H9 (cell line): ENCODE data around the gene PRRX2. TPM values are rescaled to one million over a fixed set of nuclear protein-coding genes. Genes with fewer than 3 reads are reported as not detected.

ENCODE experiments used
- DNase-seq: peaks from one replicate; pipeline ENCODE4 v3.0.0-alpha.2; 2017
- H2AFZ ChIP-seq: one replicate; pipeline ENCODE4 v1.6.1; 2013; ENCODE audit warnings: mild to moderate bottlenecking, low read length, control low read depth, moderate library complexity
- H2AK5ac ChIP-seq: 2 replicates; pipeline ENCODE4 v1.6.1; 2013; ENCODE audit warnings: low read length, control low read depth, mixed read lengths; ENCODE audit not compliant: insufficient read length
- H2BK120ac ChIP-seq: one replicate; pipeline ENCODE4 v1.6.1; 2013; ENCODE audit warnings: low read depth, mild to moderate bottlenecking, low read length, control low read depth, inconsistent platforms; ENCODE audit not compliant: poor library complexity, severe bottlenecking
- H2BK12ac ChIP-seq: 2 replicates; pipeline ENCODE4 v1.6.1; 2013; ENCODE audit warnings: low read length, control low read depth, mixed read lengths, low read depth; ENCODE audit not compliant: insufficient read length
- H2BK15ac ChIP-seq: 2 replicates; pipeline ENCODE4 v1.6.1; 2013; ENCODE audit warnings: low read depth, low read length, control low read depth
- H2BK20ac ChIP-seq: one replicate; pipeline ENCODE4 v1.6.1; 2013; ENCODE audit warnings: low read depth, mild to moderate bottlenecking, low read length, control low read depth, inconsistent platforms; ENCODE audit not compliant: poor library complexity, severe bottlenecking
- H2BK5ac ChIP-seq: 2 replicates; pipeline ENCODE4 v1.6.1; 2013; ENCODE audit warnings: low read length, control low read depth, mixed read lengths; ENCODE audit not compliant: insufficient read length
- H3K14ac ChIP-seq: 2 replicates; pipeline ENCODE4 v1.6.1; 2013; ENCODE audit warnings: low read length, control low read depth; ENCODE audit not compliant: insufficient read depth
- H3K18ac ChIP-seq: 2 replicates; pipeline ENCODE4 v1.6.1; 2013; ENCODE audit warnings: low read depth, mild to moderate bottlenecking, mixed read lengths, low read length, control low read depth; ENCODE audit not compliant: insufficient read length
- H3K23ac ChIP-seq: 2 replicates; pipeline ENCODE4 v1.6.1; 2013; ENCODE audit warnings: low read length, control low read depth, mixed read lengths, low read depth; ENCODE audit not compliant: insufficient read length
- H3K23me2 ChIP-seq: 2 replicates; pipeline ENCODE4 v1.6.1; 2013; ENCODE audit warnings: low read depth, mild to moderate bottlenecking, mixed read lengths, low read length, control low read depth; ENCODE audit not compliant: insufficient read length, poor library complexity, severe bottlenecking
- H3K27ac ChIP-seq: 2 replicates; pipeline ENCODE4 v1.5.1; 2013; ENCODE audit warnings: low read length, control low read depth, mixed read lengths, low read depth; ENCODE audit not compliant: insufficient read length
- H3K27me3 ChIP-seq: 2 replicates; pipeline ENCODE4 v1.6.1; 2013; ENCODE audit warnings: low read length, control low read depth, inconsistent platforms; ENCODE audit not compliant: insufficient read depth
- H3K4ac ChIP-seq: 2 replicates; pipeline ENCODE4 v1.6.1; 2013; ENCODE audit warnings: low read depth, mild to moderate bottlenecking, control low read depth, inconsistent platforms, low read length, moderate library complexity
- H3K4me1 ChIP-seq: 2 replicates; pipeline ENCODE4 v1.6.1; 2013; ENCODE audit warnings: low read length, control low read depth, inconsistent platforms; ENCODE audit not compliant: insufficient read depth
- H3K4me2 ChIP-seq: 2 replicates; pipeline ENCODE4 v1.6.1; 2013; ENCODE audit warnings: low read length, control low read depth, mixed read lengths; ENCODE audit not compliant: insufficient read length, insufficient read depth
- H3K56ac ChIP-seq: 2 replicates; pipeline ENCODE4 v1.6.1; 2013; ENCODE audit warnings: low read depth, mild to moderate bottlenecking, mixed read lengths, low read length, control low read depth; ENCODE audit not compliant: insufficient read length
- H3K79me1 ChIP-seq: 2 replicates; pipeline ENCODE4 v1.6.1; 2013; ENCODE audit warnings: low read depth, mild to moderate bottlenecking, moderate library complexity, low read length, control low read depth, inconsistent platforms; ENCODE audit not compliant: insufficient read depth, poor library complexity, severe bottlenecking
- H3K79me2 ChIP-seq: 2 replicates; pipeline ENCODE4 v1.6.1; 2013; ENCODE audit warnings: low read length, control low read depth, inconsistent platforms; ENCODE audit not compliant: insufficient read depth
- H3K9ac ChIP-seq: 2 replicates; pipeline ENCODE4 v1.6.1; 2013; ENCODE audit warnings: low read length, control low read depth, mixed read lengths; ENCODE audit not compliant: insufficient read length; ENCODE audit errors: extremely low read depth
- H3K9me3 ChIP-seq: one replicate; pipeline ENCODE4 v1.6.1; 2013; ENCODE audit warnings: low read depth, low read length, inconsistent platforms; ENCODE audit not compliant: control insufficient read depth
- H3T11ph ChIP-seq: one replicate; pipeline ENCODE4 v1.6.1; 2013; ENCODE audit warnings: mild to moderate bottlenecking, low read length, control low read depth, inconsistent platforms
- H4K20me1 ChIP-seq: one replicate; pipeline ENCODE4 v1.6.1; 2013; ENCODE audit not compliant: control insufficient read depth, insufficient read length, insufficient read depth
- H4K5ac ChIP-seq: 2 replicates; pipeline ENCODE4 v1.6.1; 2013; ENCODE audit warnings: low read depth, mild to moderate bottlenecking, mixed read lengths, low read length, control low read depth; ENCODE audit not compliant: insufficient read length
- H4K8ac ChIP-seq: replicated peaks from 2 replicates; pipeline ENCODE4 v1.6.1; 2013; ENCODE audit warnings: low read length, control low read depth, mixed read lengths, low read depth; ENCODE audit not compliant: insufficient read length
- H4K91ac ChIP-seq: 2 replicates; pipeline ENCODE4 v1.6.1; 2013; ENCODE audit warnings: low read depth, mild to moderate bottlenecking, moderate library complexity, mixed read lengths, low read length, control low read depth; ENCODE audit not compliant: insufficient read length
- H3K27ac Mint-ChIP-seq, 3 experiments: 2 replicates in 2 of 3; 3 replicates in 1 of 3; pipeline ENCODE4 v1.8.0; 2020 to 2021; ENCODE audit warnings: mixed read lengths in 3 of 3, mild to moderate bottlenecking in 1 of 3, moderate library complexity in 1 of 3
- H3K27me3 Mint-ChIP-seq: 2 replicates; pipeline ENCODE4 v1.8.0; 2021; ENCODE audit warnings: low read depth, mild to moderate bottlenecking, moderate library complexity, mixed read lengths
- H3K36me3 Mint-ChIP-seq, 3 experiments: 2 replicates in 2 of 3; 3 replicates in 1 of 3; pipeline ENCODE4 v1.8.0; 2020 to 2021; ENCODE audit warnings: low read depth in 3 of 3, mixed read lengths in 3 of 3; ENCODE audit not compliant: insufficient read depth in 1 of 3
- H3K4me1 Mint-ChIP-seq, 2 experiments: 2 replicates each; pipeline ENCODE4 v1.8.0; 2020; ENCODE audit warnings: mixed read lengths in 2 of 2
- H3K4me3 Mint-ChIP-seq, 2 experiments: 2 replicates in 1 of 2; 3 replicates in 1 of 2; pipeline ENCODE4 v1.8.0; 2020 to 2021; ENCODE audit warnings: mild to moderate bottlenecking in 2 of 2, mixed read lengths in 2 of 2, moderate library complexity in 1 of 2
- H3K9me3 Mint-ChIP-seq, 2 experiments: 2 replicates in 1 of 2; 3 replicates in 1 of 2; pipeline ENCODE4 v1.8.0; 2020; ENCODE audit warnings: mild to moderate bottlenecking in 2 of 2, mixed read lengths in 2 of 2, moderate library complexity in 1 of 2
- WGBS: extraction: QIAGEN DNeasy Blood & Tissue Kit; methylation state at CpG from one replicate; pipeline ENCODE4 v1.1.7; 2013; ENCODE audit warnings: missing lambda C conversion rate, low lambda C conversion rate, mixed read lengths; ENCODE audit not compliant: insufficient read length; ENCODE audit errors: extremely low coverage; 5-methylcytosine and 5-hydroxymethylcytosine counted together
- total RNA-seq: library from RNA; stranded (reverse); gene quantifications from 2 replicates; pipeline ENCODE4 v1.2.1, GENCODE V29; 2021
- TF ChIP-seq, protein P1 (sequence below): fragments of 200-600 bp; sonication (generic); conservative IDR thresholded peaks from 3 replicates; pipeline ENCODE4 v1.8.0; 2021; ENCODE audit warnings: antibody characterized with exemption, mild to moderate bottlenecking

Gene PRRX2
- total RNA-seq, 1 experiment from 2014 or later = 3.9 TPM

GRCh38 chr9:129644902-129645301, 20.5 kb upstream of the PRRX2 start:
- H3K4me1 ChIP-seq = no peaks in the 10 kb centered on the region
- peaks cover 3% of the 10 kb centered on the region; the same call in 1 of the 2 replicates for H3K79me2 ChIP-seq
- H3T11ph ChIP-seq = no peak overlapping the region
- no peak overlapping the region for H3K18ac ChIP-seq
- H3K9ac ChIP-seq = no peak overlapping the region
- no peaks in the 10 kb centered on the region; the same call in 1 of the 2 replicates for H3K27me3 Mint-ChIP-seq
- H3K27ac ChIP-seq = no peak overlapping the region
- no peak overlapping the region for H3K56ac ChIP-seq
- H4K8ac ChIP-seq = no peak overlapping the region
- no peaks in the 10 kb centered on the region for H4K20me1 ChIP-seq
- H3K4ac ChIP-seq = no peak overlapping the region
- no CpG with 5 or more reads among the region's 17 CpGs for WGBS
- peaks cover 11% of the 10 kb centered on the region for H3K79me1 ChIP-seq
- H2BK15ac ChIP-seq = no peak overlapping the region
- no peak overlapping the region for H2BK5ac ChIP-seq
- H2BK12ac ChIP-seq = no peak overlapping the region
- H2AK5ac ChIP-seq = no peak overlapping the region
- H3K9me3 ChIP-seq = no peaks in the 10 kb centered on the region
- no peak overlapping the region for H4K91ac ChIP-seq
- peaks cover 12% of the 10 kb centered on the region for H3K23me2 ChIP-seq
- no peak for DNase-seq
- H3K4me1 Mint-ChIP-seq = peaks cover 7 to 17% of the 10 kb centered on the region in 2 experiments
- no peak overlapping the region; the same call in 1 of the 2 replicates for H3K14ac ChIP-seq
- no peak overlapping the region for H2AFZ ChIP-seq
- H4K5ac ChIP-seq = no peak overlapping the region
- no peaks in the 10 kb centered on the region; a peak in 2 of 7 replicates for H3K36me3 Mint-ChIP-seq
- H3K9me3 Mint-ChIP-seq = no peaks in the 10 kb centered on the region; a peak in 2 of 5 replicates
- H2BK120ac ChIP-seq = no peak overlapping the region
- no peak overlapping the region for H3K4me3 Mint-ChIP-seq
- TF ChIP-seq, protein P1, sequence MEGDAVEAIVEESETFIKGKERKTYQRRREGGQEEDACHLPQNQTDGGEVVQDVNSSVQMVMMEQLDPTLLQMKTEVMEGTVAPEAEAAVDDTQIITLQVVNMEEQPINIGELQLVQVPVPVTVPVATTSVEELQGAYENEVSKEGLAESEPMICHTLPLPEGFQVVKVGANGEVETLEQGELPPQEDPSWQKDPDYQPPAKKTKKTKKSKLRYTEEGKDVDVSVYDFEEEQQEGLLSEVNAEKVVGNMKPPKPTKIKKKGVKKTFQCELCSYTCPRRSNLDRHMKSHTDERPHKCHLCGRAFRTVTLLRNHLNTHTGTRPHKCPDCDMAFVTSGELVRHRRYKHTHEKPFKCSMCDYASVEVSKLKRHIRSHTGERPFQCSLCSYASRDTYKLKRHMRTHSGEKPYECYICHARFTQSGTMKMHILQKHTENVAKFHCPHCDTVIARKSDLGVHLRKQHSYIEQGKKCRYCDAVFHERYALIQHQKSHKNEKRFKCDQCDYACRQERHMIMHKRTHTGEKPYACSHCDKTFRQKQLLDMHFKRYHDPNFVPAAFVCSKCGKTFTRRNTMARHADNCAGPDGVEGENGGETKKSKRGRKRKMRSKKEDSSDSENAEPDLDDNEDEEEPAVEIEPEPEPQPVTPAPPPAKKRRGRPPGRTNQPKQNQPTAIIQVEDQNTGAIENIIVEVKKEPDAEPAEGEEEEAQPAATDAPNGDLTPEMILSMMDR = no peak
- H3K4me2 ChIP-seq = no peak overlapping the region
- H2BK20ac ChIP-seq = no peak overlapping the region
- no peaks in the 10 kb centered on the region for H3K27me3 ChIP-seq
- no peak overlapping the region for H3K23ac ChIP-seq
- H3K27ac Mint-ChIP-seq = no peak overlapping the region
